MCF 10A (cell line): ENCODE data around the gene TECTA. TPM values are rescaled to one million over a fixed set of nuclear protein-coding genes. Genes with fewer than 3 reads are reported as not detected.

Source experiments
- BruUV-seq: library from RNA; stranded (reverse); fragments of 400-500 nt; replicated peaks from 2 replicates; lab custom pipeline; 2021; lab: Mats Ljungman, UMichigan
- CTCF ChIA-PET: fragments of 300-600 bp; sonication (Branson Sonifier 250); formaldehyde crosslinking; extraction: SDS; loops from one replicate; lab custom pipeline; 2021; ENCODE audit warnings: antibody characterized with exemption, inconsistent platforms; lab: Yijun Ruan, JAX
- POLR2A ChIA-PET: fragments of 300-600, 350-650 bp; sonication (Branson Sonifier 250); formaldehyde crosslinking; extraction: SDS; loops from one replicate; lab custom pipeline; 2020; ENCODE audit warnings: antibody characterized with exemption, inconsistent platforms; lab: Yijun Ruan, JAX
- DNase-seq: peaks from one replicate; pipeline ENCODE4 v3.0.0-alpha.2; 2018; ENCODE audit not compliant: unreplicated experiment
- H3K27ac Mint-ChIP-seq: one replicate; pipeline ENCODE4 v1.8.0; 2022; ENCODE audit warnings: mild to moderate bottlenecking, low read depth, mixed read lengths; ENCODE audit not compliant: unreplicated experiment
- H3K27me3 Mint-ChIP-seq: one replicate; pipeline ENCODE4 v1.8.0; 2022; ENCODE audit warnings: mixed read lengths; ENCODE audit not compliant: insufficient read depth, unreplicated experiment
- H3K36me3 Mint-ChIP-seq: one replicate; pipeline ENCODE4 v1.8.0; 2022; ENCODE audit warnings: mild to moderate bottlenecking, moderate library complexity, mixed read lengths; ENCODE audit not compliant: insufficient read depth, unreplicated experiment
- H3K4me1 Mint-ChIP-seq: one replicate; pipeline ENCODE4 v1.8.0; 2022; ENCODE audit warnings: mixed read lengths; ENCODE audit not compliant: insufficient read depth, unreplicated experiment
- H3K4me3 Mint-ChIP-seq: one replicate; pipeline ENCODE4 v1.8.0; 2022; ENCODE audit warnings: mild to moderate bottlenecking, moderate library complexity, mixed read lengths; ENCODE audit not compliant: unreplicated experiment
- H3K9me3 Mint-ChIP-seq: one replicate; pipeline ENCODE4 v1.8.0; 2022; ENCODE audit warnings: mixed read lengths; ENCODE audit not compliant: unreplicated experiment
- CTCF ChIP-seq: fragments of 200-600 bp; IDR thresholded peaks from one replicate; pipeline ENCODE4 v1.8.0; 2022; ENCODE audit warnings: antibody characterized with exemption, mild to moderate bottlenecking; ENCODE audit not compliant: unreplicated experiment
- intact Hi-C: fragments of 100-400 bp; cut with micrococcal nuclease; formaldehyde crosslinking; loops from 2 replicates; pipeline ENCODE4 v1.14.1; 2022
- total RNA-seq: library from RNA; stranded (reverse); gene quantifications from 2 replicates; pipeline ENCODE4 v1.2.3, GENCODE V29; 2022

TECTA gene
- total RNA-seq, 1 experiment from 2014 or later = 0.30 TPM

- intact Hi-C loops = no loop called here
- BruUV-seq = no TSS peak
- Mint-ChIP-seq H3K36me3 (peaks cover 21% of the 10 kb centered on the region), H3K27ac (no peak overlapping the region), H3K9me3 (no peaks in the 10 kb centered on the region), H3K4me3 (no peak overlapping the region), H3K27me3 (no peaks in the 10 kb centered on the region), H3K4me1 (no peaks in the 10 kb centered on the region)
- no peak for DNase-seq
- CTCF ChIA-PET = no interaction called here
- no peak for TF ChIP-seq CTCF
- POLR2A ChIA-PET = no interaction called here
Observed at GRCh38 chr11:121081321-121081720, 19.7 kb upstream of the TECTA start.

GRCh38 chr11:121082219-121082618 lies 18.8 kb upstream of the TECTA start:
- Mint-ChIP-seq H3K27me3 (no peaks in the 10 kb centered on the region), H3K27ac (no peak overlapping the region), H3K36me3 (peaks cover 30% of the 10 kb centered on the region), H3K9me3 (no peaks in the 10 kb centered on the region), H3K4me3 (no peak overlapping the region), H3K4me1 (no peaks in the 10 kb centered on the region)
- BruUV-seq = no TSS peak
- intact Hi-C loops = no loop called here
- CTCF ChIA-PET = no interaction called here
- no peak for TF ChIP-seq CTCF
- POLR2A ChIA-PET = no interaction called here
- no peak for DNase-seq

GRCh38 chr11:121082670-121083069 lies 18.4 kb upstream of the TECTA start:
- Mint-ChIP-seq H3K4me3 (no peak overlapping the region), H3K4me1 (no peaks in the 10 kb centered on the region), H3K9me3 (no peaks in the 10 kb centered on the region), H3K27me3 (no peaks in the 10 kb centered on the region), H3K36me3 (peaks cover 35% of the 10 kb centered on the region), H3K27ac (no peak overlapping the region)
- no TSS peak for BruUV-seq
- peak; percentile 23 for DNase-seq
- TF ChIP-seq CTCF = no peak
- ChIA-PET CTCF (no interaction called here), POLR2A (no interaction called here)
- intact Hi-C loops = no loop called here

- Mint-ChIP-seq H3K9me3 (no peaks in the 10 kb centered on the region), H3K27me3 (no peaks in the 10 kb centered on the region), H3K36me3 (peaks cover 37% of the 10 kb centered on the region), H3K4me3 (no peak overlapping the region), H3K4me1 (peaks cover 5% of the 10 kb centered on the region), H3K27ac (no peak overlapping the region)
- CTCF ChIA-PET = no interaction called here
- BruUV-seq = no TSS peak
- no peak for DNase-seq
- no peak for TF ChIP-seq CTCF
- POLR2A ChIA-PET = interaction anchor here (0.7 kb wide), 1 partner anchor 13 kb away, joined by 3 read pairs; no protein-coding TSS in a partner anchor
- intact Hi-C loops = no loop called here
Observed at GRCh38 chr11:121086866-121087265, 14.2 kb upstream of the TECTA start.
